Measurements from ENCODE around the gene H2BK1. TPM values are rescaled to one million over a fixed set of nuclear protein-coding genes. Genes with fewer than 3 reads are reported as not detected.

Gene H2BK1
- total and polyA plus RNA-seq, 2 of the 13 experiments (the other 11 are each of a cell fraction or from before 2014, with no cell fraction given): not detected

- 0 out of 2 replicates have a peak, but pooled peaks have one; percentile 18 for TF ChIP-seq E2F1 (CRISPR knock-in tag; IDR thresholded peaks at IDR 0.05)
- TF ChIP-seq KDM4B (CRISPR knock-in tag; IDR thresholded peaks at IDR 0.05): no peak
- TF ChIP-seq CBX2 (IDR thresholded peaks at IDR 0.05; ENCODE audit: low read depth, low read length): no peak
- no peak for TF ChIP-seq CBX2 (CRISPR knock-in tag; IDR thresholded peaks at IDR 0.05; ENCODE audit: low read depth)
- TF ChIP-seq ZNF512B (CRISPR knock-in tag; IDR thresholded peaks at IDR 0.05; ENCODE audit: borderline replicate concordance): no peak
- TF ChIP-seq ZNF746 (CRISPR knock-in tag; IDR thresholded peaks at IDR 0.05): no peak
- TF ChIP-seq ZNF343 (CRISPR knock-in tag; IDR thresholded peaks at IDR 0.05): no peak
- no peak for TF ChIP-seq PITX1 (CRISPR knock-in tag; IDR thresholded peaks at IDR 0.05)
- no peak for TF ChIP-seq CREBL2 (CRISPR knock-in tag; IDR thresholded peaks at IDR 0.05; ENCODE audit: borderline replicate concordance)
- no peak for TF ChIP-seq ZNF781 (CRISPR knock-in tag; IDR thresholded peaks at IDR 0.05; ENCODE audit: borderline replicate concordance, not compliant biosample characterization)
- no peak for TF ChIP-seq ARHGAP35 (CRISPR knock-in tag; IDR thresholded peaks at IDR 0.05; ENCODE audit: borderline replicate concordance)
- TF ChIP-seq ZNF788 (CRISPR knock-in tag; IDR thresholded peaks at IDR 0.05; ENCODE audit: borderline replicate concordance): peak; percentile 64; the same call in 1 of the 2 replicates
- TF ChIP-seq ARID4A (CRISPR knock-in tag; IDR thresholded peaks at IDR 0.05; ENCODE audit: borderline replicate concordance): peak; percentile 92
- TF ChIP-seq JUND (CRISPR knock-in tag; IDR thresholded peaks at IDR 0.05): no peak
- TF ChIP-seq ZNF567 (CRISPR knock-in tag; IDR thresholded peaks at IDR 0.05; ENCODE audit: borderline replicate concordance): 0 out of 2 replicates have a peak, but pooled peaks have one; percentile 65
- TF ChIP-seq ZFP36L2 (CRISPR knock-in tag; IDR thresholded peaks at IDR 0.05): no peak
Observed at GRCh38 chr7:151232091-151232916, 22.0 kb upstream of the H2BK1 start, which contains the start of gene CHPF2 (continued).
